Esophagus muscularis mucosa (tissue), 4 donors: ENCODE results near the gene GFPT2.

ENCODE experiments used
- CTCF ChIP-seq, 3 experiments: fragments of 200-600 bp in 2 of 3; fragments of 450-650 bp in 1 of 3; sonication (generic) in 2 of 3; IDR thresholded peaks; one replicate each; pipeline ENCODE4 v1.5.1; 2017 to 2019; ENCODE audit warnings: antibody characterized with exemption in 3 of 3, mild to moderate bottlenecking in 2 of 3, moderate library complexity in 1 of 3
- EP300 ChIP-seq: sonication (generic); formaldehyde crosslinking; IDR thresholded peaks from one replicate; pipeline ENCODE4 v1.6.1; 2017; ENCODE audit warnings: antibody characterized with exemption
- POLR2A ChIP-seq: fragments of 450-650 bp; IDR thresholded peaks from one replicate; pipeline ENCODE4 v1.6.1; 2017; ENCODE audit warnings: antibody characterized with exemption, moderate library complexity, mild to moderate bottlenecking, low read depth
- POLR2AphosphoS5 ChIP-seq, 2 donors: sonication (generic); formaldehyde crosslinking; IDR thresholded peaks; one replicate each; pipeline ENCODE4 v1.6.1; 2017; ENCODE audit warnings: antibody characterized with exemption in 2 of 2

GRCh38 chr5:180382926-180383325 is 29.8 kb upstream of the GFPT2 start:
- TF ChIP-seq EP300 = no peak
- no peak for TF ChIP-seq POLR2A
- no peak for TF ChIP-seq CTCF (IDR thresholded peaks at IDR 0.05)
- no peak for TF ChIP-seq POLR2AphosphoS5 (IDR thresholded peaks at IDR 0.05)
